Stimulated activated CD4-positive, alpha-beta T cell treated with anti-CD3 and anti-CD28 coated beads, Interleukin-15, amount 100 ng/mL, for 24 hours (primary cell): ENCODE data around the gene TRAK2.
"Not testable (repeated sequence)": the region's sequence is repeated elsewhere in the genome, so short reads cannot be mapped to it uniquely, and the experiment has no call there.

ENCODE experiments used
- DNase-seq: peaks from one replicate; pipeline ENCODE4 v3.0.0-alpha.2; 2020

The TRAK2 gene

DNA sequence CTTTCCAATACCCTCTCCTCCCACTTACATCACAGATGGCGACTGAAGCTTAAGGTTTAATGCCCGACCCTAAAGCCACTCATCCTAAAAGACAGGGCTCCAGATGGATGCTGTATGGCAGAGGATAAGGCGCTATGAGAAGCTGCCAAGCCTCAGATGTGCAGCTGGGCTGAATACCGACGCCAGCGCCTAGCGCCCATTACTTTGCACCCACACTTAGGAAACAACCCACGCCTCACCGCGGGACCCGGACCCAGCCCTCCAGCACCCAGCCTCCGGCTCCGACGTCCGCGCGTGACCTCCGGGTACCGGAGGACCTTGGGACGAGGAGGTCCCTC lies 335 bp downstream of the TRAK2 start:
- DNase-seq, result no peak

GRCh38 chr2:201448701-201449100 lies 2.6 kb downstream of the TRAK2 start:
- peak; percentile 31 for DNase-seq

DNA sequence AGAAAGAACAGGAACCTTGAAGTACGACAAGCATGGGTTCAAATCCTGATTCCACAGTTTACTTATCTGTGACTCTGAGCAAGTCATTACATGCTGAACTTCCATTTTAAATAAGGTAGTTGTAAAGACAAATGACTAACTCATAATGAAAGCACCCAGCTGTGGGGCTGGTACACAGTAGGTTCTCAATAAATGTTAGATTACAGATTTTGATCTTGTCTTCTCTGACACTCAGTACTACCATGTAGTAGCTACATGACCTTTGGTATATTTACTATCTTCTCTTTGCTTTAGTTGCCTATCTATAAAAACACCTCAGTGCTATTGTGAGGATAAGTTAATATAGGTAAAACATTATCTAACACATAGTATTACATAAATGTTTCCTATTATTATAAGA lies 3.2 kb downstream of the TRAK2 start:
- peak; percentile 14 for DNase-seq

DNA sequence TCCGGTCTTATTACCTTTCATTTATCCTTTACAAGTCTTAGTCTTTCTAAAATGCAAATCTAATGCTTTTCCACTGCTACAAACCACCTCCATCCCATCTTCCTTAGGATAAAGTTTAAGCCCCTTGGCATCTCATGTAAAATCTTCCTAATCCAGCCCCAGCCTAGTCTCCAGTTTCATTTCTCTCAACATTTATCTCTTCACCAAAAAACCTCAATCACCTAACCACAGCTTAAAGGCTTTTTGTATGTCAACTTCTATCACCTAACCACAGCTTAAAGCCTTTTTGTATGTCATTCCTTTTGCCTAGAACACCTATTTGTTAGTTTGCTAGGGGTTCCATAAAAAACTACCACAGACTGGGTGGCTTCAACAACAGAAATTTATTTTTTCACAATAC lies 4.2 kb downstream of the TRAK2 start:
- DNase-seq, result no peak

DNA sequence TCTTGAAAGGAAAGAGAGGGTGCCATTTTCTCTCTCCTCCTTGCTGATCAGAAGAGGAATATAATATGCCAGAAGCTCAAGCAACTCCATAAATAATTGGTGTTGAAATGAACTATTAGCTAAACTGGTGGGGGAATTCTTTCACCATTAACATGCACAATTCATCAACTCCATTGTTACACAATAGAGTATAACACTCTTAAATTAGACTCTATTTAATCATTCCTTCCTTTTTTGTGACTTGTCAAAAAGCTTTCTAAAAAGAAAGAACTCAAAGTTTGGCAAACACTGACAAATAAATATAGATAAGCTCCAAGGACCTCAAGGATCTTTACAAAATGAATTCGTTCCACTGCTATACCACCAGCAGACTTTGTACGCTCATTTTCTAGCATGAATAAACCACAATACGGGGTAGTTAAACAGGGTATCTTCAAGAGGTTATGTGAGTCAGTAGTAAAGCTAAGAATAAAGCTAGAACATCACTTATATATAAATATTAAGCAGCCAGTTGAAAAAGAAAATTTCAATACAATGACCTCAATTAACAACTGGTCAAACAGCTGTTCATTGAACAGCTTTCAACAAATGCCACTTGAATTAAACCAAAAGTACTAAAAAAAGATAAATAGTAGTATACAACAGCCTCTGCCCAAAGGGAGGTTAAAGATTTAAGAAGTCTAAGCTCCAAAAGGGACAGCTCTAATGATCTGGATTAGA lies 6.4 kb downstream of the TRAK2 start:
- DNase-seq, result no peak

- no peak for DNase-seq
Observed at GRCh38 chr2:201441409-201441808, 9.8 kb downstream of the TRAK2 start.

- DNase-seq, result no peak
Observed at GRCh38 chr2:201440182-201440581, 11.1 kb downstream of the TRAK2 start.

GRCh38 chr2:201439336-201439922 lies 11.8 kb downstream of the TRAK2 start:
- DNase-seq, result not testable (repeated sequence)

DNA sequence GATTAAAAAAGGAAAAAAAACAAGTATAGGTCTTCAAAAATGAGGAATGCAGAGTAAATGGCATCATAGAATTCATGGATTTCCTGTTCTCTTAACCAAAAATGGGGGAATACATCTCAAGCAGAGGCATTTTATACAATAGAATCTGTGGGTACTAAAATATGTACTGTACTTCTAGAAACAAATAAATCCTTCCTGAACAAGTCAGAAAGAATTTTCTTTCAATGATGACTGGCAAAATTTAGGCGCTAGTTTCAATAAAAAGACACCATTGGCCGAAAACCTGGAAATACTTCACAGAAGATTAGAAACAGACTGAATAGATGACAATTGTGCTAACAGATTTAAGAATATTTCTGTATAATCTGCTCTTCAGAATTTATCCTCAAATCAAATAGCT lies 15.1 kb downstream of the TRAK2 start:
- DNase-seq, result no peak

GRCh38 chr2:201433394-201433995 lies 17.8 kb downstream of the TRAK2 start:
- DNase-seq, result no peak

DNA sequence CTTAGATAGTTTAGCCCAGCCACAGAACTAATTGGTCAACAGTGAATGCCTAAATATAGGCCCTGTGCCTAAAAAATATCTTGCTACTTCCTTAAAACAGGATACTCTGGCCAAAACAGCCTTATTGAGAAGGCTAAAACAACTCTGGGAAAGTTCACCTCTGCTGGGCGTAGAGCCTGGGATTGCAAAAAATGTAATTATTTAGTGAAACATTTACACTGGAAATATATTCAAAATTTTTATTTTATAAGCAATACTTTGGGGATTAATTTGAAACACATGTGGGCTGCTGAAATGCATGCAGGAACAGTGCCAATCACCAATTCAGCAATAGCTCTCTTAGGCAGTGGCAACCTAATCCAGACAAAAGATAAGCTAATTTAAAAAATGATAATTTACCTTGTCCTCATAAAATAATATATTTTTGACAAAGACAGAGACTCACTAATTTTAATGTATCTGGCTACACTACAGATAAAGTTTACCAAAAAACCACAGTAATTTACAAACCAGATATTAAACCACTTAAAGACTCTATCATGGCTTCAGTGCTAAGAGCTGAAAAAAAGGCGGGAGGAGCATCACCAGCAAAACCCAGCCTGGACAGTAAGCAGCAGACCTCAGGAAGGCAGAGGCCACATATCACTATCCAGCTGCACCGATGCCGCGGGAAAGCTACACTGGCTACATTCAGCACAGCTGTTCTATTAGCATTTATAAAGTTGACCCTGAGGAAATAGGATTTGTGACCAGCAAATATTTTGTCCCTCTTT lies 18.5 kb downstream of the TRAK2 start:
- no peak for DNase-seq

DNA sequence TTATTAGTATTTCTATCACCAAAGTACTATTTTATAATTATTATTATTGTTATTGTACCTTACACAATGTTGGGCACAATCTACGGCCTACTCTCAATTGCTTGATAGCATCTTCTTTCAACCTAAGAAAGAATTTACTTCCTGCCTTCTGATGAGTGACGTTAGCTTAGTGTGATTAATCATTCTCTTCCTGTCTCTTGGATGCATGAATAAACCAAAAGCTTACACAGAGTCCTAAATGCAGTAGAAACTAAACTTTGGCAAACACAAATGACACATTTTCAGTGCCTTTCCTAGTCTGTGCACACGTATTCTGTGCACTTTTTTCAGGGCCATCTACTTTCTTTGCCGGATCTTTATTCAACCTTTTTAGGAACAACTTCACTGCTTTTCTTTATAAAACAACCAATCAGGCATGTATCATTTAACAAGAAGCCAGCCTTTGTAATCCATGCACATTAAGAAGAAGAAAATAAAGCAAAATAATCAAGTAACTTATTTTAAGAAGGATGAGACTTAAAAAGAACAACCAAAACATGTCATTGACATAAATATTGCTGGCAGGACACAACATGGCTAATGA lies 19.1 kb downstream of the TRAK2 start:
- no peak for DNase-seq

DNA sequence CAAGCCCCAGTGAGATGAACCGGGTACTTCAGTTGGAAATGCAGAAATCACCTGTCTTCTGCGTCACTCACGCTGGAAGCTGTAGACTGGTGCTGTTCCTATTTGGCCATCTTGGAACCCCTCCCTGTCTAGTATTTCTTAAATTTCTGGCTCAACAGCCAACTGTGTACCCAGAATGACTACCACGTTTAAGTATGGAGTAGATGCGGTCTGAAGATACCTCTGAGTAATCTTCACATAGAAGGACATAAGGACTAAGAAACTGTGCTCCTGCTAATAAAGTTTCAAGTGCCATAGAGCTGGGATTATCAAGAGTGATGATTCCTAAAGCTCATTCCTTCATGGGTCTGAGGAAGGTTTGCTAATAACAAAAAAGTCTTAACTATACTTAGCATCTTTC lies 20.4 kb downstream of the TRAK2 start:
- DNase-seq, result no peak

- DNase-seq, result not testable (repeated sequence)
Observed at GRCh38 chr2:201430322-201430721, 20.9 kb downstream of the TRAK2 start.

- DNase-seq, result not testable (repeated sequence)
Observed at GRCh38 chr2:201429835-201430234, 21.4 kb downstream of the TRAK2 start.

GRCh38 chr2:201428366-201428765 lies 22.9 kb downstream of the TRAK2 start:
- DNase-seq, result not testable (repeated sequence)

- no peak for DNase-seq
Observed at GRCh38 chr2:201425952-201426351, 25.3 kb downstream of the TRAK2 start.

DNA sequence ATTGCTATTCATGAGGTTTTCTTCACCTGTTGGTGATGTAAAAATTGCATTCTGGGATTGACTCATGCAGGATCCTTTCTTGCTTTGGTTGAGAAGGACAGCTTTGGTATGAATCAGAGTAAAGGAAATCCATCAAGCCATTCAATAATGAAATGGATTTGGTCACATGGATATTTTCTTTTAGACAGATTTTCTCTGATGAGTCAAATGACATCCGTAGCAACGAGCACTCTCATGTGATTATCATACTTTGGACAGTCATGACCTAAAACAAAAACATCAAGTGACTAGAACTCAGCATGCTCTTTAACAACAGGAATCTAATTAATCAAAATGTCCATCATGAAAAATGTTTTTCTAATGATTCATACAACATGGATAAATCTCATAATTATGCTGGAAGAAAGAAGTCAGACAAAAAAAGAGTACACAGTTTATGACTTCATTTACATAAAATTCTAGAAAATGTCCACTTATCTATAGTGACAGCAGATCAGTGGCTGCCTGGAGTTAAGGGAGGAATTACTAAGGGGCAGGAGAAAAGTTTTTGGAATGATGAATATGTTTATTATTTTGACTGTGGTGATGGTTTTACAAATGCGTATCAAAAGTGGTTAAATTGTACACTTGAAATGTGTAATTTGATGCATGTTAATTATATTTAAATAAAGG lies 30.7 kb downstream of the TRAK2 start:
- DNase-seq, result no peak

DNA sequence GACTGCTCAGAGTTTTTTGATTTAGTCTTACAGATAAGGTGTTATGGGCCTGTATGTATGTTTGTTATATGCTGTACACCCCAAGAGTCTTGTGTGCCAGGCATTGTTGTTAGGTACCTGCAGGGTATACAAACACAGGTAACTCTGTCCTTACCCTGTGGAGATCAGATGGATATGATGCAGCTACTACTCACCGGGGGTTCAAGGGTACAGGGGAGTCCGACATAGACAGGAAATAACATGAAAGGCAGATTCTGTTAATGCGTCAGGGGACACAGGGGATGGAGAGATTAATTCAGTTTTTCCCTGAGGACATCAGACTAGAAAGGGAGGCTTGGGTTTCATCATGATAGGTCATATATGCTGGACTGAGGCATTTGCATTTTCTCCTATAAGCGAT lies 31.3 kb downstream of the TRAK2 start:
- DNase-seq, result no peak

GRCh38 chr2:201419057-201419635 lies 32.1 kb downstream of the TRAK2 start:
- DNase-seq, result no peak

DNA sequence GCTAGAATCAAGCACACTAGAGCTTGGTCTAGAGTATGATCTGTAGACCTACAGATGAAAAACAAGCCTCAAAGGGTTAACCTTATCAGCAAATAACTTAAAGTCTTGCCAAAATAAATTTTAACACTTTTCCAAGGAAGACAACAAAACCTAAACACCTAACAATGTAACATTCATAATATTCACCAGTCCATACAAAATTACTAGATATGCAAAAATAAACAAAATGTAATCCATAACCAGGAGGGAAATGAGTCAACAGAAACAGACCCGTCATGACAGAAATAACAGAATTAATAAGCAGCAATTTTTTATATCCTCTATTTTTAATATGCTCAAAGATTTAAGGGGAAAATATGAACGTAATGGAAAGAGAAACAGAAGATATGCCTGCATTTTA lies 36.1 kb downstream of the TRAK2 start:
- DNase-seq, result no peak
